Femur (tissue), 1 donor: ENCODE results near the gene CSTPP1.

Experiments used
- DNase-seq: peaks from one replicate; pipeline ENCODE4 v3.0.0-alpha.2; 2017

The CSTPP1 gene

DNA sequence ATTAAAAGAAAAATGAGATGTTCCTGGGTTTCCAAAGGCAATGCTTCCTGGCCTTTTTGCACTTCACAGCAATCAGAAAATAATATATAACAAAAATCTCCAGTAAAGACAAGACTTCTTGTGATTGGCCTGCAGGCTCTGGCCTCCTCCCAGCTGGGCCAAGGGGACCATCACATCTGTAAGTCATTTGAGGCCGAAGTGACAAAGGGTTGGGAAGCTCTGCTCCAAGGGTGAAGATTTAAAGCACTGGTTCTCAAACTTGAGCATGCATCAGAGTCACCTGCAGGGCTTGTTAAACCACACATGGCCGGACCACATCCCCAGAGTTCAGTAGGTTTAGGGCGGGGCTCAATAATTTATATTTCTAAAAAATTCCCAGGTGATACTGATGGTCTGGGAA is 208.0 kb downstream of the CSTPP1 start:
- DNase-seq, result peak; percentile 41

DNA sequence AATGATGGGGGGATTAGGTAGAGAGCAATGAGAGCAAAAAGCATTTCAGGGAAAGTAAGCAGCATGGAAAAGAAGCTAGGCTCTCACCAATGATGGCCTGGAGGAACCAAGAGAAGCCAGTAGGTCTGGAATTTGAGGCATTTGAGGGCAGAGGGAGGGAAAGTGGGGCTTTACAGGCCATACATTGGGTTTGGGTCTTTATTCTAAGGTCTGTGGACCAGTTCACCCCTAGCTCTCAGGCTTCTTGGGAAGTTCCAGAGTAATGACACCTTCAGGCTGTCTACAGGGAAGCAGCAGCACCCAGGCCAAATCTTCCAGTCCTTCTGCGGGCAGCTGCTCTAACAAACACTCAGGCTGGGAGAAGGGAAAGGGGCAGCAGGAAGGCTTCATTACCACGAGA is 210.7 kb downstream of the CSTPP1 start:
- DNase-seq, result no peak

DNA sequence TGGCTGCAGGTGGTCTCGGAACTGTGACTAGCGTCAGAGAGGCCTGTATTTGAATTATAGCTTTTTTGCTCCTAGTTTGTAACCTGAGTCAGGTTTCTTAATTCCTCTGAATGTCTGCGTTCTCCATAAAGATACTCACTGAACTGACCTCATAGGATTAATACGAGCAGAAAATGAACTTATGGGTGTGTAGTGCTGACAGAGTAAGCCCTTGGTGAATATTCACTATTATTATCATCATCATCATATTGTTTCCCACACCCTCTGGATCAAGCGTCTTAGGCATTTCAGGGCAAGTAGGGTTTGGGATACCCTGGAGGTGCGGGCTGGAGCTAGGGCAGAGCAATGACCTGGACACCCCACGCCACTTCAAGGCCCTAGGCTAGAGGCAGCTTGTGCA is 211.1 kb downstream of the CSTPP1 start:
- DNase-seq, result no peak

DNA sequence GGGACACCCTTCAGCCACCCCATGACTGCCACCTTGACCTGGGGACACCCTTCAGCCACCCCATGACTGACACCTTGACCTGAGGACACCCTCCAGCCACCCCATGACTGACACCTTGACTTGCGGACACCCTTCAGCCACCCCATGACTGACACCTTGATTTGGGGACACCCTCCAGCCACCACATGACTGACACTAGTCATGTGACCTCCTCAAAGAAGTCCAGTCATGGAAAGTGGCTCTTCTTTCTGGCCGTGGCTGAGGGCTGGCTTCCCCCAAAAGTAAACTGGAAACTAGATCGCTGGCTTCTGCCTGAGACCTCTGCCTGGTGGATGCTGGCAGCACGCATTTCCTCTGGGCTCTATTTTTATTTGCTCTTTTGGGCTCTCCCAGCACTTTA is 211.7 kb downstream of the CSTPP1 start:
- DNase-seq, result no peak

DNA sequence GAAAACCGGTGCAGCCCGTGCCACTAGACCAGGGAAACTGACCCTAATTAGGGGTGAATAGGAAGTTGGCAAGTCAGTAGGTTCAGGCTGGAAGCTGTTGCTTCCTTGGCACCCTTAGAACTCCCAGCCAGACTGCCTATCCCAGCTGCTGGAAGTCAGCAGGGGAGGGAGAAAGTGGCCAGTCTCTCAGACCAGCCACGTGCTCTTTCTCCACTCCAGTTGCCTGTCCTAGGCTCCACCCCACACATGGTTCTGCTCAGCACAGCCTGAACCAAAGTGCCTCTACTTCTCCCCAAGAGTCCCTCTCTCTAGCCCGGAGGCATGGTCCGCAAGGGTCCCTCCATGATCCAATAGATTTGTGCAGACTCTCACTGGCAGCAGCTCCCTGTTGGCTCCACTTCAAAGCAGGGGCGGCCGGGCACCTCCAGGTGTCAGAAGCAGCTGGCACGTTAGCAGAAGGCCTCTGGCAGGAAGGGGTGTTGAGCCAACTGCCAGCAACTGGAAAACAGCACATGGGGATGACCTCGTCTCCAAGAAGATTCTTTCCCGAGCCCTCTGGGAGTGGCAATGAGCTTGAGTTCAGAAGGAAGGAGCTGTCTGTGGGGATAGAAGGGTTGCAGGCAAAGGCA is 212.5 kb downstream of the CSTPP1 start:
- DNase-seq, result peak; percentile 65

DNA sequence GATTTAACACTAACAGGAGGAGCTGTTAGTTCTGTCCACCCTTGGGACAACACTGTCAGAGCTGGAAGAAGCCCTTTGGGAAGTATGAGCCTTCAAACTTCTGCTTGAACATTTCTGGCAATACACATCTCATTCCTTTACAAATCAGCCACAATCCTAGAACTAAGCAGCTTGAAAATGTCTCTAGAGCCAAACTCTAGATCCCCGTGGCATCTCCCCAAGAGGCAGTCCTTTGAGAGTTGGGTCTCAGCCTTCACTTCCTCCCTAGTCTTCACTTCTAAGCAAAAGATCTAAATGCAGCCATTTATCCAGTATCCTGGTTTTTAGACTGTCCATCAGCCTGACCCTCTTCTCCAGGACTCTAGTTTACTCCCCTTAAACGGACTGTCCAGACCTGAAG is 213.2 kb downstream of the CSTPP1 start:
- no peak for DNase-seq

DNA sequence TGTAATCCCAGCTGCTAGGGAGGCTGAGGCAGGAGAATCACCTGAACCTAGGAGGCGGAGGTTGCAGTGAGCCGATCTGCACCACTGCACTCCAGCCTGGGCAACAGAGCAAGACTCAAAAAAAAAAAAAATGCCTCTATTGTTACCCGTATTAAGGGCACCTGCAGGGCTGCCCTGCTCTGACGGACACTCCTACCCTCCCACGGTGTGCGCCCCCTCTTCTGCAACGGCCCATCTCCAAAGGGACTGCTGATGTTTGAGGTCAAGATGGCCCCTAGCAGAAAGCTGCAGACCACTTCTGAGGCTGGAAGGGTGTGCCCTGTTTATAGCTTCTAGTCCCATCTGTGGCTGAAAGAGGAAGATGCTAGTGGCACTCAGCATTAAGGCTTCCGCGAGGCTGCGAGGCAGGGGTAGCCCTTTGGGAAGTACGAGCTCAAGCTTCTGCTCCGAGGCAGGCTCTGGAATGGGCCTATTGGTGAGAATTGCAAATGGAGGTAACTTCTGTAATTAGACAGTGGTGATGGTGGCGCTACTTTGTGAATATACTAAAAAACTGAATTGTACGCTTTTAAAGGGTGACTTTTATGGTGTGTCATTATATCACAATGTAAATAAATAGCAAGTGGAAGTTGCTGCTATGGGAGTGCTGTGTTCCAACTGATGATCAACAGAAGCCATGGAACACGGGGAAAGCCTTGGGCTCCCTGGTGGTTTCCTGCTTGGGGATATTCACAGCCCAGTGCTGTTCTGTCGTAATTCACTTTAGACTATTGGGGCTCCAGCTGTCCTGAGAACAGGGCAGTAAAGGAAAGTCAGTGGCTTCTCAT is 215.8 kb downstream of the CSTPP1 start:
- DNase-seq, result no peak

DNA sequence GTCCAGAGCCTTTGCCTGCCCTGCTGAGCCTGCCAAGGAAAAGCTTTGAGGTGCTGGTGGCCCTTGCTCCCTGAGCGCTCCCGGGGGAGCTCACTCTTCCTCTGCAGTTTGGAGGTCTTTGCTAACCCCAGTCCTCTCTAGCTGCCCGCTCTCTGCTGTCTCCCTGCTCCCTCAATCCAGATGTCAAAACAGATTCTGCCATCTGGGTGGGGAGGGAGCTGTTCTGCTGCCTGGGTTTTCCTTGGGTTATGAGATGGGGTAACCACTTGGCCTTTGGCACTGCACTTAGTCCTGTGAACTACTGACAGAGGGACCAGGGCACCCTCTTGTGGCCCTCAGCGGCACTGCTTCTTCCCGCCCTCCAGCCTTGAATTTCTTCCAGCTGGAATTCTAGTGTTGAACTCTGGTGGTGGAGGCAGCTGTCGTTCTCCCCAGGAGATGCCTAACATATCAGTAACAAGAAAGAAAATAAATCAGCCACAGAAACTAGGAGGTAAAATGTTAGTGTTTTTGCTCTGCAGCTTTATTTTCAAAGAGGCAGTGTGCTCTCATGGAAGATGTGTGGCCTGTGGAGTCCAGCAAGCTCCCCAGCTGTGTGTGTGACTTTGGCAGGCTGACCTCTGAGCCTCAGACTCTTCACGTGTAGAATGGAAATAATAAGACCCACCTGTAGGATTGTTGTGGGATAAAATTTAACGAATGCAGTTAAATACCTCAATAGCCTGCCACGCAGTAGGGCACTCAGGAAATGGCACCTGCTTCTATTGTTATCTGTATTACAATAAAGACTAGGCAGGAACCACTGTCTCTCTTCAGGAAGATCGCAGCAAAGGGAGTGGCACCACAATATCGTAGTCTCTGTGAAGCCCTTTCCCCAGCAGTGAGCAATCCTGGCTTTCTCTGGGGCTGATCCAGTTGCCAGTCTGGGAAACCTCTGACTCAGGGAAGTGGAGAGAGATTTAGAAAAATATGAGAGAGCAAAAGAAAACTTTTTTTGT is 216.7 kb downstream of the CSTPP1 start:
- peak; percentile 92 for DNase-seq

DNA sequence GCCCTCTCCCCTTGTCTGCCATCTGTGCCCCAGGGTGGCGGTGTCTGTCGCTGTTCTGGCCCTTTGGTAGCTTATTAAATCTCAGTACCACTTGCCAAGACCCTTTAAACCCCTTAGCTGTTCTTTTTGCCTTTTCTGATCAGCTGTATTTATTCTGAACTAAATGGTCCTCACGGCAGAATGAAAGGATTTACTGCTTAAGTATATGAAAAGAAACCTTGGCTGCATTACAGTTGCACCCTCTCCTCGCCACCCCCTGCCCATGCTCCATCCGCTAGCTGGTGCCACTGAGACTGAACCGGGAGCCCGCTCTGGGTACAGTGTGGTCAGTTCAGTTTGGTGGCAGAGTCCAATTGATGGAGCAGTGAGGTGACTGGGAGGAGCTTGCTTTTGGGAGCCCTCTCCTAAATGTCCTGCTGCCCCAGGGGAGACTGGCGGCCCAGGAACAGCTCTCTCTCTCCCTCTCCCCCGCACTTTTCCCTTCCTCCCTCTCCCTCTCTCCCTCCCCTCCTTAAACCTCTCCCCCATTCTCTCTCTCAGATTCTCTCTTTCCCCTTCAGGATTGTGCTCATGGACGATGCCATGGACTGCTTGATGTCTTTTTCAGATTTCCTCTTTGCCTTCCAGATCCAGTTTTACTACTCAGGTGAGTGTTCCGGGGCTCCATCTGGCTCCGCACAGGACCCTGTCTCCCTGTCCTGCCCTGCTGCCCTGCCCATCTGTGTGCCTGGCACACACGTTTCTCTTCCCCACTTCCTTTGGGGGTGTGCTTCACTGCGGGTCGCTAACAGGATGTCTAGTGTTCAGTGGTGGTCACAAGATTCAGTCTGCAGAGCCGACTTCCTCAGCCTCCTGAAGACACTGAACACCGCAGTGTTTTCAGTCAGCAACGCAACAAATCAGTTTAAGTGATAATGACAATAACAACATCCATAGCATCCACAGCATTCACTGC is 218.3 kb downstream of the CSTPP1 start:
- no peak for DNase-seq

DNA sequence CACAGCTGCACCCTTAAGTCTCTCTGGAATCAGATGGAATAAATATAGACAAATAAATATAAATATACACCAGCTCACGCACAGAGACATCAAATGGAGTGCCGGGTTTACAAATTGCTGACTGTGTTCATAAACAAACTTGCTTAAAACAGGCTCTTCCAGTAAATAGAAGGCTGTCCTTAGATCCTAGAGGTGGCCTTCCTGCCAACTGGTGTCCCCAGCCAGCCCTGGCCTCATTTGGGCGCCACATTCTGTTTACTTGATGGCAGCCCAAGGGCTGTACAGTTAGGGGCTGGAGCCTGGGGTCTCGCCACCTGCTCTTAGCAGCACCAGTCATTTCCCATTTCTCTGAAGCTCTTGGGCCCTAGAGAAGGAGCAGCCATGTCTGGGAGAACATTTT is 219.3 kb downstream of the CSTPP1 start:
- no peak for DNase-seq

DNA sequence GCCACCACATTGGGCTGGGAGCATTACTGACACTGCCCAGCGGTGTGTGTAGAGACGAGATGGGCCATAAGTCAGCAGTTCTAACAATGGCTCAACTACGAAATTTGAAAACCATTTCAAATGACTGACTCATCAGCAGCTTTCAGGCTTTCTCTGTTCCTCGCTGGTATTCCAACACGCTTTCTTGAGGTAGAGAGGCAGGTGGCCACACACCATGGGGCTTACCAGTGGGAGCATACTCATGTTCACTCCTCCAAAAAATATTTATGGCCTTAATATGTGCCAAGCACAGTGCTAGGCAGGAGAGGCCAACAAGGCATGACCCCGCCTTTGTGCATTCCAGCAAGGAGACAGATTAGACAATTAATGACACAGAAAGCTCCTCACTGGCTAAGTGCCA is 219.8 kb downstream of the CSTPP1 start:
- DNase-seq, result no peak

DNA sequence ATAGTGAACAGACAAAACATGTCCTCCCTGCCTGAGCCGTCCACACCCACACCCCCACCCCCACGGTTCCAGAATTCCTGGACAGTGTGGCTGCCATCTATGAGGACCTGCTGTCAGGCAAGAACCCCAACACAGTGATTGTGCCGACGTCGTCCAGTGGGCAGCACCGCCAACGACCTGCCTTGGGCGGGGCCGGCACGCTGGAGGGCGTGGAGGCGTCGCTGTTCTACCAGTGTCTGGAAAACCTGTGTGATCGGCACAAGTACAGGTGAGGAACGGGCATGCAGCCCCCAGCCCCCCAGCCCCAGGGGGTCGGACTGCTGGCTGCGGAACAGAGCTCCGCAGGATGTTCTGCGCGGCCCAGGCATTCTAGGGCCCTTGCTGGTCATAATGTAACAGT is 220.4 kb downstream of the CSTPP1 start:
- DNase-seq, result no peak

DNA sequence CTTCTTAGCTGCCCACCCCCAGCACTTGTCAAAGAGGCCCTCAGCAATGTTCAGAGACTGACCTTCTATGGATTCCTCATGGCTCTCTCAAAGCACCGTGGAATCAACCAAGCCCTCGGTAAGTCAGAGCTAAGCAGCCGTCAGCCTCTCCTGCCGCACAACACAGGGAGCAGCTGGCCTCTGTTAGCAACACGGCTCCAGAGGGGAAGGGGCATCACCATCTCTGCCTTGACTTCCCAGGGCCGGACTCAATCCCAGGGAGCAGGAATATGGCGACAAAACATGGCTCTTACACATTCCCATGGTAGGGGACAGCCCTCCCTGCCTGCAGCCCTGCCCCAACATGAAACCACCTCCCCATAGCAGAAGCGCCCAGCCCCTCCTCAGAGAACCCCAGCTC is 221.2 kb downstream of the CSTPP1 start:
- no peak for DNase-seq

DNA sequence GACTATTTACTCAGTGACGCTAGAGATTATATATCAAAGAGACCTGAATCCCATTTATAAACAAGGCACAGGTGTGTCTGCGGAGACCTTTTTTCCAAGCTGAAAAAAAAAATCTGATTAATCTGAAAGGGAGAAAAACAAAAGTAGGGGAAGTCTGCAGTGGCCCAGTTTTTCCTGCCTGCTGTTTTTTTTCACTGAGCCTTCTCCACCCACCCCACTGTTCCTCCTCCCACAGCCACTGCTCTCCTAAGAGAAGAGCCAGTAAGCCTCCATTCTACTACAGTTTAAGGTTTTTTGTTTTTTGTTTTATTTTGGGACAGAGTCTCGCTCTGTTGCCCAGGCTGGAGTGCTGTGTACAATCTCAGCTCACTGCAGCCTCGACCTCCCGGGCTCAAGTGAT is 221.7 kb downstream of the CSTPP1 start:
- DNase-seq, result no peak

DNA sequence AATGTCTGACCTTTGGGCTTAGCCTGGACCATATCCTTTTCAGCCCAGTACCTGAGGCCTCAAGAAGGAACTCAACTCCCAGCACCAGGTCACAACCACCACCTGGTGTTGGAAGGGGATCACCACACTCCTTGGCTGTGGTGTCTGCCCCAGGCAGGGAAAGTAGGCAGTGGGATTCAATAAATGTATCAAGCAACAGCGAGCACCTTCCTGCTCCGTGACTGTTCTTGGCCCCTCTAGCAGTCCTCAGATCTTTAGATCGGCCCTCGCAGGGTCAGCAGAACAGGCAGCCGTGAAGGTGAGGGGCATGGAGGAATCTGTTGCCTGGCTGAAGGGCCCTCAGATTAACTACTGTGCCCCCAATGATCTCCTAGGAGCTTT is 224.2 kb downstream of the CSTPP1 start:
- no peak for DNase-seq

DNA sequence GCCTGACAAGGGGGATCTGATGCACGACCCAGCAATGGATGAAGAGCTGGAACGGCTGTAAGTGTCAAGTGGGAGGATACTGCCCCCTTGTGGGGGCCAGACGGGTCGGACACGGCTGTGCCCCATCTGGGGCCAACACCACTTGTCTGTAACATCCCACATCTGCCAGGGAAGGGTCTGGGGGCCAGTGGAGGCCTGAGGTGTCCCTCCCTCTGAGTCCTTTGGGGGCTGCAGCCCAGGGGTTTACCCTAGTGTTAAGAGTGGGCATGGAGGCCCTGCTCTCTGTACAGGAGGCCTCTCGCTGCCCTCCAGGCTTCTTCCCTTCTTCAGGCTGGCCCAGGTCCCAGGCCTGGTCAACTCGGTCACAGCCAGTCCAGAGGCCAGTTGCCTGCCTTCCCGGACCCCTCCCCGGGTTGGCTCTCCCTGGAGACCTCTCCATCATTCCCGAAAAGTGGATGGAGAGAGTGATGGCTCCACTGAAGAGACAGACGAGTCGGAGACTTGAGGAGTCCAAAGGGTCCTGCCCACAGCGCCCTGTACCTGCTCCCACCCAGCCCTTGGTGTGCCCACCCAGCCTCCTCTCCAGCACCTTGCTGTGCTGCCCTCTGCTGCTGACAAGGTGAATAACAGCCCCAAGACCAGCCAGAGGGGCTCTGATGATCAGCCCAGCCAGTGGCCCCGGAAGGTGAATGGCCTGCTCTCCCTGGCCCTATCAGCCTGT is 224.7 kb downstream of the CSTPP1 start:
- DNase-seq, result peak; percentile 80

DNA sequence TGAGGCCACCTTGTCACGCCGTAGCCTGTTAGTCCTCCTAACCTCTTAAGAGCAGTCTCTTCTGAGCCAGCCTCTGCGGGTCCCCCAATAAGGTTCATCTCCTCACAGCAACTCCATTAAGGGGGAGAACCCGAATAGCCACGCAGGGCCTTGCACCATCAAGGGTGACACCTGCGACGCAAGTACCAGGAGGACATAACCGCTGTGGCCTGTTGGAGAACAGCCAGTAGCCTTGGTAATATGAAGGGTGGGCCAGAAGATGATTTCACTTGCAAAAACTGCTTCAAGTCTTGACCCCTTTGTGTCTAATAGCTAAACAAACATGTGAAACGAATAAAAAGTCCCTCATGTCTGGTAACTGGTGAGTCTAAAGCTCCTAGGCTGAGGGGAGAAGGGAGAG is 225.3 kb downstream of the CSTPP1 start:
- DNase-seq, result no peak

DNA sequence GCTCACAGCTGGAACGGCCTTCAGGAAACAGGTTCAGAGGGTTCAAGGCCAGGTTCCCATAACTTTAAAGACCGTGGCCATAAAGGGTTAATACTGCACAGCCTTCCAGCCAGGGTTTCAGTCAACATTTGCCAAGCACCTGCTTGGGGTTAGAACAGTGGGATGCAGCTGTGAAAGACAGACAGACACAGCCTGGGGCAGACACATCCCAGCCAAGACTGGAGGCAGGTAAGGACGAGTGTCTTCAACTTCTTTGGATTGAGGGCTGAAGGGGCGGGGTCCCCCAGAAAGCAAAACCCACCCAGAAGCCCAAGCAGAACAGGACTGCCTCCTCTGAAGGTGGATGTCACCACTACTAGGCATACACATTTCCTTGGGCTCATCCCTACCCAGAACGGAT is 225.9 kb downstream of the CSTPP1 start:
- DNase-seq, result no peak

DNA sequence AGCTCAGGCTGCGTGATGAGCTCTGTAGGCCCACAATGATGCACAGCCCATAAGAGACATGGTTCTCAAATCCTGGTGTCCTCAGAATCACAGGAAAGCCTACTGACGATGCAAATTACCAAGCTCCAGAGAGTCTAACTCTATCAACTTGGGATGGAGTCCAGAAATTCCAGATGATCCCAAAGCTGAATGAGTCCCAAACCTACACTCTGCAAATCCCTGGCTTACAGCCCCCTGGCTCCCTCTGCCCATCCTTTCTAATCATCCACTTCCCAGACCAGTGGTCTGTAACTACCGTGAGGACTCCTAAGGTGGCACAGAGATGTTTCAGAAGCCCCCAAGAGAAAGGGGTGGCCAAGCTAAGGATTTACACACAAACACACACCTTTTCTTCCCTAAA is 226.6 kb downstream of the CSTPP1 start:
- DNase-seq, result no peak

DNA sequence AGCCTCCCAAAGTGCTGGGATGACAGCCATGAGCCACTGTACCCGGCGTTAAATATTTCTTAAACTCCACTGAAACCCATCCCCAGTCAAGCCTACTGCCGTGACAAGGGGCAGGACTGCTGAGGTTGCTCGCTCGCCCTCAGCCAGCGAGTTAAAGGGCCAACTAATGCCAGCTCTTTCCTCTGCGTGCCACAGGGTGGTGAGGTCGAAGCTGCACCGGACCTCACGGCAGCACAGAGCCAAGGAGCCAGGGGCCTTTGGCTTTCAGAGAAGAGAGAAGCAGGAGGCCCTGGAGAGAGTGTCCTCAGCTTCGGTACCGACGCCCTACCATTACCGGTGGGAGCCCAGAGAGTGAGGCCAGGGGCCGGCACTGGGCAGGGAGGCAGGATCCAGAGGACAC is 227.3 kb downstream of the CSTPP1 start:
- no peak for DNase-seq

DNA sequence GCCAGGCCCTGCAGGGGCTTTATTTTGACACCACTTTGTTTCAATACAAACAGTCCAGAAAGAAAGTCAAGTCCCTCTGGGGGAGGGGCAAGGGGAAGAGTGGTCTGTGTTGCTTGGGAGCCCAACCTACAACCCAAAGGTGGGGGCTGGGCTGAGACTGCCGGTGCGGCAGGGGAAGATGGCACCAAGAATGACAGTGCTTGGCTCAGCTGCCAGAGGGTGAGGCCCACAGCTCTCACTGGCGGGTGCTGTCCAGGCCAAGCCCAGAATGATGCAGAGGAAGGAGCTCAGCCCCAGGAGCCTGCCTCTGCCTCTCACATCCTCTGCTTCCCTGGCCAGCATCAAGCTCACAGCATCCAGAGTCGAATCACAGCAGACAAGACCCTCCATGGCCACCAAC is 227.8 kb downstream of the CSTPP1 start:
- DNase-seq, result no peak
